Mesenchymal stem cell (in vitro differentiated cells and primary cell): ENCODE data around the gene AIG1.
A peak's percentile ranks its signal among the peaks of the same experiment; 100 is the strongest.

Experiments
- DNase-seq: peaks from one replicate; pipeline ENCODE4 v3.0.0-alpha.2; 2013
- H2AFZ ChIP-seq: one replicate; pipeline ENCODE4 v1.6.1; 2013; ENCODE audit warnings: low read depth, mild to moderate bottlenecking, control low read depth, inconsistent platforms, low read length, moderate library complexity
- H2AK5ac ChIP-seq: 2 replicates; pipeline ENCODE4 v1.6.1; 2013; ENCODE audit warnings: low read length, moderate library complexity, mild to moderate bottlenecking, inconsistent platforms; ENCODE audit not compliant: severe bottlenecking
- H2BK120ac ChIP-seq: one replicate; pipeline ENCODE4 v1.6.1; 2013; ENCODE audit warnings: low read depth, mild to moderate bottlenecking, inconsistent platforms, low read length, moderate library complexity
- H2BK12ac ChIP-seq, 2 experiments: one replicate each; pipeline ENCODE4 v1.6.1; 2013; ENCODE audit warnings: inconsistent platforms in 2 of 2, low read length in 2 of 2, mild to moderate bottlenecking in 2 of 2, moderate library complexity in 2 of 2, control low read depth in 1 of 2
- H2BK15ac ChIP-seq: one replicate; pipeline ENCODE4 v1.6.1; 2013; ENCODE audit warnings: mild to moderate bottlenecking, low read depth, inconsistent platforms; ENCODE audit not compliant: poor library complexity, severe bottlenecking
- H2BK5ac ChIP-seq: 2 replicates; pipeline ENCODE4 v1.6.1; 2013; ENCODE audit warnings: low read depth, mild to moderate bottlenecking, low read length, control low read depth, inconsistent platforms; ENCODE audit not compliant: poor library complexity, severe bottlenecking
- H3K14ac ChIP-seq, 2 experiments: one replicate each; pipeline ENCODE4 v1.6.1; 2013; ENCODE audit warnings: inconsistent platforms in 2 of 2, low read length in 2 of 2, control low read depth in 1 of 2, mild to moderate bottlenecking in 1 of 2, moderate library complexity in 1 of 2
- H3K18ac ChIP-seq, 2 experiments: one replicate each; pipeline ENCODE4 v1.6.1; 2013; ENCODE audit warnings: inconsistent platforms in 2 of 2, low read length in 2 of 2, control low read depth in 1 of 2, low read depth in 1 of 2, mild to moderate bottlenecking in 1 of 2
- H3K23ac ChIP-seq, 2 experiments: one replicate each; pipeline ENCODE4 v1.6.1; 2013; ENCODE audit warnings: inconsistent platforms in 2 of 2, low read length in 2 of 2, mild to moderate bottlenecking in 2 of 2, moderate library complexity in 2 of 2, control low read depth in 1 of 2
- H3K27ac ChIP-seq: 2 replicates; pipeline ENCODE4 v1.5.1; 2013; ENCODE audit warnings: mild to moderate bottlenecking, moderate library complexity, low read length, control low read depth, inconsistent platforms; ENCODE audit not compliant: poor library complexity, severe bottlenecking
- H3K27me3 ChIP-seq, 2 experiments: 2 replicates each; pipeline versions ENCODE4 v1.6.1 to v1.7.0; 2013; ENCODE audit warnings: low read length in 2 of 2, mild to moderate bottlenecking in 2 of 2, moderate library complexity in 2 of 2, control low read depth in 1 of 2, inconsistent platforms in 1 of 2; ENCODE audit not compliant: control insufficient read depth in 1 of 2, insufficient read depth in 1 of 2
- H3K36me3 ChIP-seq, 2 experiments: 2 replicates each; pipeline versions ENCODE4 v1.6.1 to v1.7.0; 2013; ENCODE audit warnings: low read length in 2 of 2, control low read depth in 1 of 2, inconsistent platforms in 1 of 2, low read depth in 1 of 2, mild to moderate bottlenecking in 1 of 2; ENCODE audit not compliant: insufficient read depth in 2 of 2, control insufficient read depth in 1 of 2
- H3K4ac ChIP-seq, 2 experiments: one replicate each; pipeline ENCODE4 v1.6.1; 2013; ENCODE audit warnings: inconsistent platforms in 2 of 2, low read length in 2 of 2, mild to moderate bottlenecking in 2 of 2, moderate library complexity in 2 of 2, control low read depth in 1 of 2, low read depth in 1 of 2
- H3K4me1 ChIP-seq: 2 replicates; pipeline ENCODE4 v1.6.1; 2013; ENCODE audit warnings: low read depth, low read length, control low read depth; ENCODE audit not compliant: control insufficient read depth, insufficient read depth
- H3K4me2 ChIP-seq: 2 replicates; pipeline ENCODE4 v1.6.1; 2013; ENCODE audit warnings: low read length, mild to moderate bottlenecking, inconsistent platforms; ENCODE audit not compliant: poor library complexity, severe bottlenecking
- H3K4me3 ChIP-seq, 2 experiments: 2 replicates each; pipeline versions ENCODE4 v1.5.1 to v1.7.0; 2013; ENCODE audit warnings: low read length in 2 of 2, mild to moderate bottlenecking in 2 of 2, control low read depth in 1 of 2, low read depth in 1 of 2; ENCODE audit not compliant: insufficient read depth in 1 of 2
- H3K79me1 ChIP-seq: replicated peaks from 2 replicates; pipeline ENCODE4 v1.6.1; 2013; ENCODE audit warnings: mild to moderate bottlenecking, control low read depth, low read length, inconsistent platforms; ENCODE audit not compliant: poor library complexity, severe bottlenecking
- H3K9ac ChIP-seq: 2 replicates; pipeline ENCODE4 v1.7.0; 2013; ENCODE audit warnings: mild to moderate bottlenecking, low read length, moderate library complexity
- H3K9me3 ChIP-seq: 2 replicates; pipeline ENCODE4 v1.7.0; 2013; ENCODE audit warnings: mild to moderate bottlenecking, low read length; ENCODE audit not compliant: control insufficient read depth
- H4K8ac ChIP-seq: one replicate; pipeline ENCODE4 v1.6.1; 2013; ENCODE audit warnings: inconsistent platforms, mild to moderate bottlenecking, low read length, moderate library complexity
- H4K91ac ChIP-seq: one replicate; pipeline ENCODE4 v1.6.1; 2013; ENCODE audit warnings: mild to moderate bottlenecking, low read length, inconsistent platforms
- WGBS: methylation state at CpG from one replicate; pipeline ENCODE4 v1.1.7; 2013; ENCODE audit warnings: mixed read lengths; 5-methylcytosine and 5-hydroxymethylcytosine counted together

The AIG1 gene

DNA sequence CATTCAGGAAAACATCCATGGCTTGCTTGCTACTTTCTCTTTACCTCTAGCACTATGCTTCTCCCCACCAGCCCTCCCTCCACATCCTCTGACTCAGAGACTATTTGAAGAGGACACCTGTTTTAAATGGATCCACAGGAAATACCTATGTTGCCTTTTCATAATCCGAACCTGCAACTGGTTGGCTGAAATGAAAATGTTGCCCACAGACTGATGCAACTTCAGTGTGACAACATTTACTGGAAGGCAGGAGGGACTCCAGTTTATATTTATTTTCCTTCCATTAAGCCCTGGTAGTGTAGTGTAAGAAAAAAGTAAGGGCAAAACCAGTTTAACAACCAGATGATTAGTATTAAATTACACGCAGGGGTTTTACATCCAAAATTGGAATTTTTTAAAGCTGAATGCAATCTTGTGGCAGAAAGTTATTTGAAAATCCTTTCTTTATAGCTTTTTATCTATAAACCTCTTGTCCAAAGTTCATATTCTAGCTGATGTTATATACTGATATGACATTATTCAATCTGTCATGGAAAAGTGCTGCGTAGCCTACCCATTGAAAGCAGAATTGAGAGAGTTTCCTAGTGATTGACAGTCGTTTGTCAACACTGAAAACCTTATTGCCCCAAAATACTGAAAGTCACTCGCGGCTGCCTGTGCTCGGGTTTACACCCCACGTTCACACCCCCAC is 881 bp upstream of the AIG1 start:
- Histone ChIP-seq H3K9me3 (no peaks in the 10 kb centered on the region), H4K8ac (peak overlapping the region; percentile 96), H3K18ac (peak overlapping the region; percentile 95 to 97), H4K91ac (peak overlapping the region; percentile 97), H3K36me3 (no peaks in the 10 kb centered on the region), H3K27me3 (no peaks in the 10 kb centered on the region), H2BK15ac (peak overlapping the region; percentile 97), H3K4me1 (peaks cover 6% of the 10 kb centered on the region), H2AFZ (peak overlapping the region; percentile 68), H3K9ac (peak overlapping the region; percentile 97), H3K4me3 (peak overlapping the region; percentile 91 to 94), H3K27ac (peak overlapping the region; percentile 56), H3K4me2 (peak overlapping the region; percentile 90), H2BK5ac (peak overlapping the region; percentile 51), H2BK12ac (peak overlapping the region; percentile 70 to 87), H2AK5ac (no peak overlapping the region), H2BK120ac (peak overlapping the region; percentile 88), H3K14ac (peak overlapping the region; percentile 90 to 93), H3K4ac (peak overlapping the region; percentile 71 to 82), H3K23ac (peak overlapping the region in 1 of 2 experiments; percentile 14), H3K79me1 (peaks cover 6% of the 10 kb centered on the region)
- DNase-seq: peak; percentile 89
- WGBS: 3% methylated on average over 7 of the region's 8 CpGs

DNA sequence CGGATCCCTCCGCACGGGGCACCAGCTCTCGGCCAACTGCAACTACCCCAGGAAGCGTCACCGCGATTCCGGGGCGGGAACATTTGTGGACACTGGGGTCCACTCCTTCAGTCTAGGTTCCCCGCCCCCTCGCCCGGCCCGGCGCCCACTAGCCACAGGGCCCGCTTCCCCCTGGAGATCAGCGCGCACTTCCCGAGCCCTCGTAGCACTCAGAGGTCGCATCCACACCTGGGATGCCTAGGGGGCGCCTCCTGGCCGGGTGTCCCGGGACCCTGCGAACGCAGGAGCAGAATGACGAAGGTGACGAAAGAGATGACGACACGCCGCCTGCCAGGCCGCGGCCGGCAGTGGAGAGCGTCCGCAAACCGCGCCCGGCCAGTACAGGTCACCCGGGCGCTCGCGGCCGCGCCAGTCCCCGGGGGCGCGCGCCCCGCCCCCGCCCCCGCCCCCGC is 309 bp upstream of the AIG1 start:
- Histone ChIP-seq H2BK5ac (peak overlapping the region; percentile 51), H4K8ac (peak overlapping the region; percentile 96), H3K4ac (peak overlapping the region; percentile 71 to 82), H2AK5ac (no peak overlapping the region), H2BK120ac (peak overlapping the region; percentile 88), H3K27ac (peak overlapping the region; percentile 56), H3K9me3 (no peaks in the 10 kb centered on the region), H2AFZ (peak overlapping the region; percentile 68), H4K91ac (peak overlapping the region; percentile 97), H3K79me1 (peaks cover 6% of the 10 kb centered on the region), H3K23ac (peak overlapping the region in 1 of 2 experiments; percentile 14), H3K4me2 (peak overlapping the region; percentile 90), H3K9ac (peak overlapping the region; percentile 97), H3K14ac (peak overlapping the region; percentile 90 to 93), H3K4me1 (peaks cover 6% of the 10 kb centered on the region), H3K36me3 (no peaks in the 10 kb centered on the region), H3K4me3 (peak overlapping the region; percentile 91 to 94), H3K18ac (peak overlapping the region; percentile 95 to 97), H2BK15ac (peak overlapping the region; percentile 97), H2BK12ac (peak overlapping the region; percentile 70 to 87), H3K27me3 (no peaks in the 10 kb centered on the region)
- peak; percentile 96 for DNase-seq
- under 1% methylated on average over 19 of the region's 52 CpGs for WGBS

GRCh38 chr6:143061597-143062385 is 1.1 kb downstream of the AIG1 start:
- Histone ChIP-seq H4K91ac (no peak overlapping the region), H2AFZ (no peak overlapping the region), H3K18ac (no peak overlapping the region)

DNA sequence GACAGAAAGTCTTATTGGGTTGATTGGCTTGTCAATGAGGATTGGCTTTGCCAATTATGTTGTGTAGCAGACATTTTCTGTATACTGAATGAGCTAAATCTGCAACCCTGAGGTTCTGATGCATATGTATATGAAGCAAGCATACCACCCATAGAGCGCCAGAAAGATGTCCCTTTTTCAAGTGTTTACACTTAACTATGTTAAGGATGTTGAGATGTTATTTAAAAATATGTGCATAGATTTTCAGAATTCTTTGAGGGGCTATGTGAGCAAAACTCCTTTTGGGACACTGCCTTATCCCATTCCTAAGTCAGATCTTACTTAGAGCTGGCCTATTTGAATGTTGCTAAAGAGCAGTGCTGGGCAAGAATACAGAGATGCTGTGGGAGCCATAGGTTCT is 1.9 kb downstream of the AIG1 start:
- Histone ChIP-seq H4K91ac (no peak overlapping the region), H3K23ac (no peak overlapping the region), H3K27me3 (no peaks in the 10 kb centered on the region), H3K4me3 (no peak overlapping the region), H3K36me3 (no peaks in the 10 kb centered on the region), H2BK12ac (no peak overlapping the region), H3K4me1 (peaks cover 6% of the 10 kb centered on the region), H3K14ac (no peak overlapping the region), H3K9me3 (no peaks in the 10 kb centered on the region), H2BK120ac (no peak overlapping the region), H3K4ac (no peak overlapping the region), H3K79me1 (peaks cover 8% of the 10 kb centered on the region), H2BK15ac (no peak overlapping the region), H2BK5ac (no peak overlapping the region), H3K4me2 (no peak overlapping the region), H3K18ac (no peak overlapping the region), H4K8ac (no peak overlapping the region), H3K9ac (no peak overlapping the region), H2AK5ac (no peak overlapping the region), H2AFZ (no peak overlapping the region), H3K27ac (no peak overlapping the region)
- no peak for DNase-seq
- no CpG with 5 or more reads among the region's 1 CpG for WGBS

More at GRCh38 chr6:143061597-143062385, 1.1 kb downstream of the AIG1 start:
- Histone ChIP-seq H2BK12ac (no peak overlapping the region), H3K4me2 (no peak overlapping the region), H2BK5ac (no peak overlapping the region), H3K23ac (no peak overlapping the region), H3K4ac (no peak overlapping the region), H4K8ac (no peak overlapping the region), H3K4me3 (peak overlapping the region in 1 of 2 experiments; percentile 80), H3K27ac (no peak overlapping the region), H2BK15ac (no peak overlapping the region), H3K9me3 (no peaks in the 10 kb centered on the region), H3K27me3 (no peaks in the 10 kb centered on the region), H3K4me1 (peaks cover 6% of the 10 kb centered on the region), H3K36me3 (no peaks in the 10 kb centered on the region), H2BK120ac (no peak overlapping the region), H3K79me1 (peaks cover 6% of the 10 kb centered on the region), H3K14ac (no peak overlapping the region), H2AK5ac (no peak overlapping the region), H3K9ac (peak overlapping the region; percentile 87)
- no peak for DNase-seq
- 93% methylated on average over 3 of the region's 3 CpGs for WGBS
